Adrenal gland (tissue), 5 donors: ENCODE measurements around the gene KCNMA1.

Experiments used
- CTCF ChIP-seq, 6 experiments: fragments of 450-650 bp in 4 of 6; fragments of 200-600 bp in 2 of 6; sonication (generic) in 1 of 6; IDR thresholded peaks; 1 replicate in 5 of 6; 2 replicates in 1 of 6; pipeline versions ENCODE4 v1.5.1 to v1.8.0; 2016 to 2021; ENCODE audit warnings: antibody characterized with exemption in 6 of 6, mild to moderate bottlenecking in 2 of 6, moderate library complexity in 1 of 6
- POLR2A ChIP-seq, 2 donors: fragments of 450-650 bp; IDR thresholded peaks; one replicate each; pipeline ENCODE4 v1.6.1; 2017; ENCODE audit warnings: antibody characterized with exemption in 2 of 2, mild to moderate bottlenecking in 2 of 2, moderate library complexity in 1 of 2
- donor health status: DM: no; HTN: no; CAD: no.

- TF ChIP-seq CTCF (IDR thresholded peaks at IDR 0.05) = no peak
- TF ChIP-seq POLR2A (IDR thresholded peaks at IDR 0.05) = no peak
These were observed 770.6 kb downstream of the KCNMA1 start for GRCh38 chr10:76866841-76867586.
